K562 (cell line): ENCODE measurements around the gene CDK5RAP3. TPM values are rescaled to one million over a fixed set of nuclear protein-coding genes. Genes with fewer than 3 reads are reported as not detected.

Source experiments
- ATAC-seq: fragments of 200-7000 bp; cut with Tn5 transposase; 3 replicates; pipeline ENCODE4 v1.9.1; 2020; ENCODE audit warnings: moderate library complexity
- BruUV-seq: library from RNA; stranded (reverse); fragments of 400-500 nt; replicated peaks from 2 replicates; lab custom pipeline; 2021; lab: Mats Ljungman, UMichigan
- CTCF ChIA-PET: fragments of 300-600 bp; formaldehyde crosslinking; extraction: SDS; loops from one replicate; lab custom pipeline; 2021; ENCODE audit warnings: low intra/inter-chr PET ratio; lab: Yijun Ruan, JAX
- POLR2A ChIA-PET: fragments of 300-600, 350-650 bp; sonication (Branson Sonifier 250); formaldehyde crosslinking; extraction: SDS; loops from one replicate; lab custom pipeline; 2021; ENCODE audit warnings: antibody characterized with exemption, inconsistent platforms; lab: Yijun Ruan, JAX
- DNase-seq, 4 experiments: peaks; one replicate each; pipeline versions ENCODE4 v3.0.0 to v3.0.0-alpha.2; 2011 to 2018; ENCODE audit warnings: low spot score in 3 of 4, mixed read lengths in 3 of 4; ENCODE audit errors: extremely low read depth in 1 of 4
- FAIRE-seq: peaks from 2 replicates; lab custom pipeline; 2011; peaks lifted over from hg19 to GRCh38; lab: Jason Lieb, UNC
- H2AFZ ChIP-seq: 2 replicates; pipeline ENCODE4 v1.6.0; 2011; ENCODE audit warnings: low read depth, low read length, control low read depth, inconsistent platforms
- H3K27ac ChIP-seq: fragments of 200-600 bp; 3 replicates; pipeline ENCODE4 v1.8.0; 2011; ENCODE audit warnings: low read depth, mild to moderate bottlenecking, control low read depth, inconsistent platforms, low read length, moderate library complexity, mixed read lengths; ENCODE audit errors: extremely low read depth
- H3K27me3 ChIP-seq, 2 experiments: fragments of 300-600 bp in 1 of 2; 2 replicates in 1 of 2; 3 replicates in 1 of 2; pipeline versions ENCODE4 v1.6.0 to v1.8.0; 2011; ENCODE audit warnings: inconsistent platforms in 2 of 2, low read length in 2 of 2, mild to moderate bottlenecking in 1 of 2, mixed read lengths in 1 of 2, moderate library complexity in 1 of 2; ENCODE audit not compliant: control insufficient read depth in 2 of 2, insufficient read depth in 2 of 2
- H3K36me3 ChIP-seq: fragments of 300-600 bp; 3 replicates; pipeline ENCODE4 v1.8.0; 2011; ENCODE audit warnings: mild to moderate bottlenecking, low read length, inconsistent platforms; ENCODE audit not compliant: control insufficient read depth, insufficient read depth
- H3K4me1 ChIP-seq, 2 experiments: fragments of 200-600 bp in 1 of 2; replicated peaks in 1 of 2; 2 replicates in 1 of 2; 3 replicates in 1 of 2; pipeline versions ENCODE4 v1.5.1 to v1.8.0; 2011; ENCODE audit warnings: inconsistent platforms in 2 of 2, low read length in 2 of 2, mild to moderate bottlenecking in 1 of 2, mixed read lengths in 1 of 2, moderate library complexity in 1 of 2; ENCODE audit not compliant: control insufficient read depth in 2 of 2, insufficient read depth in 2 of 2
- H3K4me2 ChIP-seq: 2 replicates; pipeline ENCODE4 v1.6.1; 2011; ENCODE audit warnings: low read length, control low read depth, inconsistent platforms, mixed read lengths; ENCODE audit not compliant: insufficient read depth
- H3K4me3 ChIP-seq: fragments of 200-600 bp; sonication (generic), shearing (Covaris generic); 2 replicates; pipeline ENCODE4 v1.5.1; 2016; ENCODE audit warnings: control low read depth, inconsistent platforms
- H3K79me2 ChIP-seq: fragments of 200-600 bp; 3 replicates; pipeline ENCODE4 v1.8.0; 2011; ENCODE audit warnings: low read length, inconsistent platforms; ENCODE audit not compliant: control insufficient read depth, insufficient read depth
- H3K9ac ChIP-seq, 2 experiments: 2 replicates each; pipeline versions ENCODE4 v1.6.0 to v1.6.1; 2011; ENCODE audit warnings: low read depth in 2 of 2, low read length in 2 of 2, control low read depth in 1 of 2, inconsistent platforms in 1 of 2, mild to moderate bottlenecking in 1 of 2, mixed read lengths in 1 of 2; ENCODE audit not compliant: insufficient read depth in 1 of 2
- H3K9me1 ChIP-seq: one replicate; pipeline ENCODE4 v1.6.0; 2011; ENCODE audit warnings: inconsistent platforms, mild to moderate bottlenecking, low read length, moderate library complexity; ENCODE audit not compliant: control insufficient read depth, insufficient read depth
- H3K9me3 ChIP-seq: replicated peaks from 2 replicates; pipeline ENCODE4 v1.5.1; 2011; ENCODE audit warnings: low read depth, low read length, inconsistent platforms; ENCODE audit not compliant: control insufficient read depth, insufficient read depth
- H4K20me1 ChIP-seq: replicated peaks from 2 replicates; pipeline ENCODE4 v1.6.1; 2011; ENCODE audit warnings: low read length, inconsistent platforms, mixed read lengths; ENCODE audit not compliant: control insufficient read depth, insufficient read depth
- CBX8 ChIP-seq: fragments of 200-600 bp; sonication (generic); IDR thresholded peaks from 2 replicates; pipeline ENCODE4 v1.6.1; 2012; ENCODE audit warnings: borderline replicate concordance, mixed run types, low read depth, mild to moderate bottlenecking, moderate library complexity, mixed read lengths, low read length, control low read depth, inconsistent platforms; ENCODE audit not compliant: poor library complexity, severe bottlenecking; ENCODE audit errors: extremely low read depth
- KAT2B ChIP-seq: IDR thresholded peaks from one replicate; pipeline ENCODE4 v1.6.1; 2012; ENCODE audit warnings: low read depth, mild to moderate bottlenecking, control low read depth, inconsistent platforms, low read length, moderate library complexity
- KDM1A ChIP-seq, 2 experiments: fragments of 450-650 bp; IDR thresholded peaks; 2 replicates each; pipeline ENCODE4 v1.6.1; 2016; ENCODE audit warnings: mild to moderate bottlenecking in 2 of 2
- PKNOX1 ChIP-seq: fragments of 450-650 bp; IDR thresholded peaks from 2 replicates; pipeline ENCODE4 v1.6.1; 2016
- PRDM10 ChIP-seq: fragments of 450-650 bp; IDR thresholded peaks from 2 replicates; pipeline ENCODE4 v1.6.1; 2018; ENCODE audit not compliant: partially characterized antibody
- TBP ChIP-seq: optimal IDR thresholded peaks from 2 replicates; pipeline ENCODE3; 2011; ENCODE audit warnings: low read depth, low read length, improper control_type of control experiment
- ZHX1 ChIP-seq: fragments of 150-350 bp; conservative IDR thresholded peaks from 2 replicates; pipeline ENCODE4 v1.6.1; 2014; ENCODE audit warnings: low read length
- WGBS: fragments of 100-300 bp; shearing (Covaris generic); methylation state at CpG from one replicate; pipeline ENCODE4 v1.1.6; 2016; ENCODE audit warnings: low coverage, mixed read lengths; ENCODE audit not compliant: insufficient coverage; ENCODE audit errors: missing lambda C conversion rate; 5-methylcytosine and 5-hydroxymethylcytosine counted together
- in situ Hi-C: fragments of 300-500 bp; cut with MboI; formaldehyde crosslinking; loops from 4 replicates; pipeline ENCODE4 v1.15.0; 2018; ENCODE audit warnings: inconsistent platforms, mixed read lengths
- intact Hi-C: fragments of 100-400 bp; cut with micrococcal nuclease; formaldehyde crosslinking; loops from 2 replicates; pipeline ENCODE4 v1.14.2; 2022
- polyA plus RNA-seq, 8 experiments: library from polyadenylated mRNA; depleted of rRNA in 4 of 8; stranded (reverse) in 5 of 8; unstranded in 3 of 8; fragments of >200 nt; fragmentation: Nextera tagmentation in 2 of 8; fragmentation: Illumina TruSeq in 1 of 8; extraction: Ambion mirVana in 2 of 8; extraction: Trizol in 1 of 8; gene quantifications; 2 replicates each; pipeline versions ENCODE4 v1.2.1 to v1.2.3, GENCODE V29; 2011 to 2014; ENCODE audit warnings: inconsistent platforms in 1 of 8, missing spikeins in 1 of 8
- total RNA-seq, 7 experiments: library from RNA; depleted of rRNA in 6 of 7; stranded (reverse); fragments of >200 nt in 6 of 7; fragmentation: Illumina TruSeq in 2 of 7; extraction: Trizol in 2 of 7; gene quantifications; 2 replicates each; pipeline versions ENCODE4 v1.2.1 to v1.2.3, GENCODE V29; 2011 to 2021; ENCODE audit warnings: low replicate concordance in 1 of 7

Gene CDK5RAP3
- total and polyA plus RNA-seq, 9 of the 15 experiments (the other 6 are each of a cell fraction or from before 2014, with no cell fraction given): 44.2 to 202 (median 91.5) TPM

GRCh38 chr17:48025904-48026501, 55.1 kb downstream of the CDK5RAP3 start (continued):
- TF ChIP-seq PRDM10: peak; percentile 67

DNA sequence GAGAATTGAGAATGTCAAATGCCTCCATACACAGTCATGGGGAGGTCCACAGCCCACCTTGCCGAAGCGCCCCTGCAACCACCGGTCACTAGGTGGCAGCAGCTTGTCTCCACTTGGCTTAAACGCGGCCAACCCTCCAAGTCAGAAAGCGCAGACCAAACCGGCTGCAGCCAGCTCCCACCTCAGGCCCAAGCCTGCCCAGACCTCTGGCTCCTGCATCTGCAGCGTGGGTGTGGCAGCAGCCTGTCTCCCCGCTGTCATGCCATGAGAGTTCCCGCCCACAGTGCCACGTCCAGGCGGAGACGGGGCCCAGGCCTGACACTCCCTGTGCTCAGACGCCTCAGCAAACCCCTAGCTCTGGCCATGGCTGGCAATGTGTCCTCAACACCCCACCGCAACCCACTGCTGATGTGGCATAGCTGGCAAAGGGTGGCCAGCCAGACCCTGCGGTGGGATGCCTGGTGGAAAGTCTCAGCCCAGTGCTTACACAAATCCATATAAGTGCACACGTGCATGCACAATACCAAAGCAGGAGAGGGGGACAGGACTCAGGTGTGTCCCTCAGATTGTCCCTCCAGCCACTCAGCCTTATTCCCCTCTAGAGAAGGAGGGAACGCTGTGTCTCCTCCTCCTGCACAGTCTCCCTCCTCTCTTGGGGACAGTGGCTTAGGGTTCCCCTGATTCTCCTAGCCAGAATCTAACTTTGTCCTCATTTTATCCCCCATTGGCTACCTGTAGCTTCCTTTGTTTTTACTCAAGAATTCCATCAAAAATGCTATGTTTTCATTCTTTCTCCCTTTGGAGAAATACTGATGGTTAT, 55.8 kb downstream of the CDK5RAP3 start:
- Histone ChIP-seq H3K27ac (no peak overlapping the region; the same call in 2 of the 3 replicates), H2AFZ (peak overlapping the region; percentile 71), H4K20me1 (no peaks in the 10 kb centered on the region), H3K9me3 (no peaks in the 10 kb centered on the region), H3K36me3 (no peaks in the 10 kb centered on the region), H3K4me1 (peaks cover 23 to 39% of the 10 kb centered on the region in 2 experiments; a peak in 4 of 5 replicates), H3K4me2 (peak overlapping the region; percentile 27; the same call in 1 of the 2 replicates), H3K9me1 (no peaks in the 10 kb centered on the region), H3K27me3 (no peaks in the 10 kb centered on the region), H3K4me3 (no peak overlapping the region), H3K9ac (peak overlapping the region in 1 of 2 experiments; percentile 84; a peak in 2 of 4 replicates), H3K79me2 (no peaks in the 10 kb centered on the region)
- FAIRE-seq: peak; percentile 91
- ATAC-seq: peak; percentile 81
- in situ Hi-C loops (loop anchor here (5.0 kb wide), 2 partner anchors 41 to 116 kb away; no protein-coding TSS in a partner anchor), intact Hi-C loops (loop anchor here (1.0 to 10.0 kb wide), 3 partner anchors 48 to 228 kb away; no protein-coding TSS in a partner anchor)
- CTCF ChIA-PET: interaction anchor here (0.6 to 4.7 kb wide), 4 partner anchors 48 to 592 kb away, joined by 3 to 54 read pairs (median 24); no protein-coding TSS in a partner anchor
- POLR2A ChIA-PET: interaction anchor here (0.6 to 2.1 kb wide), 12 partner anchors 17 to 904 kb away, joined by 3 to 16 read pairs (median 5); partner anchors contain the start of genes NFE2L1 and SNX11
- no TSS peak for BruUV-seq
- WGBS: 27% methylated on average over 16 of the region's 18 CpGs
- DNase-seq: peak; percentile 79 to 93 (median 86)
- TF ChIP-seq CBX8 (no peak), TBP (no peak), KAT2B (peak; percentile 27), ZHX1 (0 out of 2 replicates have a peak, but pooled peaks have one; percentile 48), KDM1A (IDR thresholded peaks at IDR 0.05) (0 out of 4 replicates have a peak, but pooled peaks of 1 of the 2 experiments have one; percentile 49), PKNOX1 (peak; percentile 45; the same call in 1 of the 2 replicates)
